ENCODE results near the gene MRPS7.

The MRPS7 gene

DNA sequence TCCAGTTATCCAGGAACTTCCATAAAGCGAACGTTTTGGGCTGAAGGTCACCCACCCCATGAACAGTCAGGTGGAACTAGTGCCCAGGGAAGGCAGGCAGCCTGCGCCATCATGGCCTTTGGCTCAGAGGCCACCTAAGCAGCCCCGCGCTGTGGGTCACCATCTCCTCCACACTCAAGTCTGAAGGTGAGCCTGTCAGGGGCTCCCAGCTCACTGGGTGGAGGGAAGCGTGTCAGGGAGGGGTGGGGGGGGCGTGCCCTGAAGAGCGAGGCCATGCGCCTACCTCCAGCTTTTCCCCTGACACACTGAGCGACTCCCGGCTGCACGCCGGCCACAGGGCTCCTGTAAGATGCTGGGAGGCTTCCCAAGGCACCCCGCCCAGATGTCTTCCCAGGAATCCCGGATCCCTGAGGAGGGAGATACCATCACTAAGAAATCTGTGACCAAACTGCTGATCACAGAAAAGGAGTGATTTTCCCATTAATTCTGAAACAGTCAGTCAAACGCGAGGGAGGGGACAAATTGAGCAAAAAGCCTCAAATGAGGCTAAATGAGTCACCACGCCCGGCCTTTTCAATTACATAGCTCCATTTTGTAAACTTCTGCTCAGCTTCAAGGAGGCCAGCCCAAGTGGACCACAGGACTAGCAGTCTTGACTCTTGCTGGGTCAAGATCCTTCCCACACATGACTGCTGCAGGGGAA is 54.0 kb downstream of the MRPS7 start:
- H3K4me3 ChIP-seq = no peak overlapping the region
- TF ChIP-seq CTCF (IDR thresholded peaks at IDR 0.05) = no peak
- H3K27ac ChIP-seq = peak overlapping the region in 1 of 2 donors; percentile 72
- DNase-seq (ENCODE audit: low spot score) = no peak
